Breast epithelium (tissue), 3 donors: ENCODE data around the gene ISOC1.

ENCODE experiments used
- POLR2A ChIP-seq: fragments of 450-650 bp; IDR thresholded peaks from one replicate; pipeline ENCODE4 v1.6.1; 2016; ENCODE audit warnings: antibody characterized with exemption, mild to moderate bottlenecking, moderate library complexity
- TF ChIP-seq, protein P1 (sequence below), 3 donors: fragments of 450-650 bp; IDR thresholded peaks; one replicate each; pipeline ENCODE4 v1.5.1; 2016 to 2017; ENCODE audit warnings: antibody characterized with exemption in 3 of 3, mild to moderate bottlenecking in 3 of 3, moderate library complexity in 3 of 3

DNA sequence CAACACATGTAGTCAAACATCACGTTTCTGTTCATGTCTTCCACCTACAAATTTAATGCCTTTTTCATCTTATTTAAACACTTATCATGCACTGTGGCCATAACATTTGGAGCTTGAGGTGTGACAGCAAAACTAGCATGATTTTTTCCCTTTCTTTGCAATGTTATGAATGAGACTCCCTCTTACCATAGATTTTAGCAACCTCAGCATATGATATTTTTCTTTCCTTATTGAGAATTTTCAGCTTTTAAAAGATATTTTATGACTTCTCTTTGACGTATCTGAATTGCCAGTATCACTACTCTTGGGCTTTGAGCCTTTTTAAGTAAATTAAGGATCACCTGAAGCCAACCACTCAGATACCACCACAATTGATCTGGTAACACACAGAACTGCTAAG lies 32.7 kb upstream of the ISOC1 start:
- TF ChIP-seq, protein P1, sequence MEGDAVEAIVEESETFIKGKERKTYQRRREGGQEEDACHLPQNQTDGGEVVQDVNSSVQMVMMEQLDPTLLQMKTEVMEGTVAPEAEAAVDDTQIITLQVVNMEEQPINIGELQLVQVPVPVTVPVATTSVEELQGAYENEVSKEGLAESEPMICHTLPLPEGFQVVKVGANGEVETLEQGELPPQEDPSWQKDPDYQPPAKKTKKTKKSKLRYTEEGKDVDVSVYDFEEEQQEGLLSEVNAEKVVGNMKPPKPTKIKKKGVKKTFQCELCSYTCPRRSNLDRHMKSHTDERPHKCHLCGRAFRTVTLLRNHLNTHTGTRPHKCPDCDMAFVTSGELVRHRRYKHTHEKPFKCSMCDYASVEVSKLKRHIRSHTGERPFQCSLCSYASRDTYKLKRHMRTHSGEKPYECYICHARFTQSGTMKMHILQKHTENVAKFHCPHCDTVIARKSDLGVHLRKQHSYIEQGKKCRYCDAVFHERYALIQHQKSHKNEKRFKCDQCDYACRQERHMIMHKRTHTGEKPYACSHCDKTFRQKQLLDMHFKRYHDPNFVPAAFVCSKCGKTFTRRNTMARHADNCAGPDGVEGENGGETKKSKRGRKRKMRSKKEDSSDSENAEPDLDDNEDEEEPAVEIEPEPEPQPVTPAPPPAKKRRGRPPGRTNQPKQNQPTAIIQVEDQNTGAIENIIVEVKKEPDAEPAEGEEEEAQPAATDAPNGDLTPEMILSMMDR (IDR thresholded peaks at IDR 0.05) = no peak
- TF ChIP-seq POLR2A = no peak
